IPS DF 4.7 (cell line): Measurements from ENCODE around the gene HOXA4.

ENCODE experiments used
- DNase-seq: peaks from one replicate; pipeline ENCODE4 v3.0.0-alpha.2; 2013; ENCODE audit warnings: low spot score; ENCODE audit errors: extremely low read depth

The HOXA4 gene

DNA sequence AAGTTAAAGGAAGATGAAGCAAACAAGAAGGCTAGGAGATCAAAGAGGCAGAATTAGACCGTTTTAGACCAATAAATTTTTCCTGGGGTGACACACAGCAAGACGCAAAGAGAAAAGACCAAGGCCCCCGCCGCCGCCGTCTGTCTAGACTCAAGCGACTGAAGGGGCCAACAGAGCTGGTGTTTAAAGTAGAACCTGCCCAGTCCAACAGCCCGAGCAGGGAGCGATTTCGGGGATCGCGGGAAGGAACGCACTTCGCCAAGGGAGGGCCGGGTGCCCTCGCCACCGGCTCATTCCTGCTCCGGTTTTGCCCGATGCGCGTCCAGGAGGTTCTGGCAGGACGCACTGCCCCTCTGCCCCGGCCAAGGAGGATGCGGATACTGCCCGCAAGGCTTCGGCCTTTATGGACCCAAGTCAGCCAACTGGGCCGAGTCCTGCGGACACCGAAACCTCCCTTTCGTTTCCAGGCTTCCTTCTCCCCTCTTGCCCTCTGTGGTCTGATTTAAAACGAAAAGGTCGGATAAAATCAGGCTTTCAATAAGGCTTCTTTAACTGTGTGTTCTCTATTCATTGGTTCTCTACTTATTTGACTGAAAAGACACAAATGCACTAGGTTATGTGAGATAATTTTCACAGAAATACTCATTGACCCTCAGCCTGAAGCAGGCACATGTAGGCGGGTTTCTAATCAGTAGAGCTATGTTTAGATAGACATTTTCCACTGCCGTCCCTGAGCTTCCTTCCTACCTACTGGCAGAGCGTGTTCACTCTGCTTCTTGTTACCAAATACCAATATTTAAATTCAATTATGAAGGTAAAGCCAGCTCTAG lies 28.1 kb upstream of the HOXA4 start:
- no peak for DNase-seq

GRCh38 chr7:27157702-27158431 lies 27.3 kb upstream of the HOXA4 start:
- no peak for DNase-seq

DNA sequence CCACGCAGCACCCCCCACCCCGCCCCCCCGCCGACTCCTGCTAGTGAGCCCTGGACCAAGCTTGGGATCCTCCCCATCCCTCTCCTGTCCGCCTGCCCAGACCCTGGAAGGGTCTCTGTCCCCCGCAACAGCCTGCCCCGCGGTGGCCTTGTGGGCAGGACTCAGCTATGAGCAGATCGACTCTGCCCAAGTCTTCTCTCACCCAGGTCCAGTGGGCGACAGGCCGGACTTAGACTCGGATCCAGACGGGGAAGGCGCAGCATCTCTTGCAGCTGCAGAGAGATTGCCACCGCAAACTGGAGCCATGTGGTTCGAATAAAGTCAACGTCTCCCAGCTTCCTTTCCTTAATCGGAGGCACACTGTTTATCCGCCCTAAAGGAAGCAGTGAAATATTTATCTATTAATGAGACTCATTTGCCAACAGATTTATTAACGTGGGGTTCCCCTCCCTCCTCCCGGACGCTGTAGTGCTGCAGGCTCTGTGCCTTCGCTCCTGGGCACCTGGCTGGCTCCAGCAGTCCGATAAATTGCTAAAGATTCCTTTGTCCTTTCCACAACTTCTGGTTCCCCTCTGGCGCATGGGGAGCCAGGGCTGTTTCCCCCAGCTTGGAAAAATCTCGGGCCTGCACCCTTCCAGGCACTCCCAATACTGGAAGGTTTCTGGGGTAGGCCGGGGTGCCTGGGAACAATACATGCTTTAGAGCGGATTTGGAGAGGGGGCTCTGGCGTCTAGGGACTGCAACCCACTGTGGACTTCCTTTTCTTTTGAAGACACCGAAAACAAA lies 26.6 kb upstream of the HOXA4 start:
- no peak for DNase-seq

DNA sequence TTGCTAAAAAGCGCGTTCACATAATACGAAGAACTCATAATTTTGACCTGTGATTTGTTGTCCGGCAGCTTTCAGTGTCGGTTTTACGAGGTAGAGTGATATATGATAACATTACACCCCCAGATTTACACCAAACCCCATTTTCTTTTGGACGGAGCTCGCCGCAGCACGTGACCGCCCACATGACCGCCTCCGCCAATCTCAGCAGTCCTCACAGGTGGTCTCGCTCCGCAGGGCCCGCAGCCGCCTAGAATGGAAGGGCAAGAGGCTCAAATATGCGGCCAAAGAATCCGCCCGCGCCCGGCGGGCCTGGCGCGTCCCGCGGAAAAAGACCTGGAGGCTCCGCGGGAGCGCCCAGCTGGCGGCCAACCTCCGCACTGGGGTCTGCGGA lies 25.9 kb upstream of the HOXA4 start, which contains the start of gene HOXA7:
Gene HOXA7, minus strand, starts transcription at position 168 of the 391 bp plus-strand sequence. Its CDS starts 130 bp downstream, at position 38.
- DNase-seq, result no peak

DNA sequence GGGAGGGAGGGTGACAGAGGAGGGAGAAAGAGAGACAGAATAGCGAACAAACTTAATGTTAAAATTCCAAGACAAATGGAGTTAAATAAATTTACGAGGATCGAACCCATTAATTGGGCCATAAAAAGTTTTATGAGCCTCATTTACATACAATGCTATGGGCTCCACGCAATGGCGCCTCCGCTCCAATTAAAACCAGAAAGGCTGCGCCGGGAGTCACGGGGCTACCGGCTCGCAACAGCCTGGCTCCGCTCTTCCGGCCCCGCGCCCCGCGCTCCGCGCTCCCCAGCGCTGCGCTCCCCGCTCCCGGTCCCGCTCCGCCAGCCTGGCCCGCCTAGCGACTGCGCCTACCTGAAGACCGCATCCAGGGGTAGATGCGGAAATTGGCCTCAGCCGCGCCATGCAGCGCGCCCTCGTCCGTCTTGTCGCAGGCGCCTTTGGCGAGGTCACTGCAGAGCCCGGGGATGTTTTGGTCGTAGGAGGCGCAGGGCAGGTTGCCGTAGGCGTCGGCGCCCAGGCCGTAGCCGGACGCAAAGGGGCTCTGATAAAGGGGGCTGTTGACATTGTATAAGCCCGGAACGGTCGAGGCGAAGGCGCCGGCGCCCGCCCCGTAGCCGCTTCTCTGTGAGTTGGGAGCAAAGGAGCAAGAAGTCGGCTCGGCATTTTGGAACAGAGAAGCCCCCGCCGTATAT lies 25.4 kb upstream of the HOXA4 start:
- no peak for DNase-seq

DNA sequence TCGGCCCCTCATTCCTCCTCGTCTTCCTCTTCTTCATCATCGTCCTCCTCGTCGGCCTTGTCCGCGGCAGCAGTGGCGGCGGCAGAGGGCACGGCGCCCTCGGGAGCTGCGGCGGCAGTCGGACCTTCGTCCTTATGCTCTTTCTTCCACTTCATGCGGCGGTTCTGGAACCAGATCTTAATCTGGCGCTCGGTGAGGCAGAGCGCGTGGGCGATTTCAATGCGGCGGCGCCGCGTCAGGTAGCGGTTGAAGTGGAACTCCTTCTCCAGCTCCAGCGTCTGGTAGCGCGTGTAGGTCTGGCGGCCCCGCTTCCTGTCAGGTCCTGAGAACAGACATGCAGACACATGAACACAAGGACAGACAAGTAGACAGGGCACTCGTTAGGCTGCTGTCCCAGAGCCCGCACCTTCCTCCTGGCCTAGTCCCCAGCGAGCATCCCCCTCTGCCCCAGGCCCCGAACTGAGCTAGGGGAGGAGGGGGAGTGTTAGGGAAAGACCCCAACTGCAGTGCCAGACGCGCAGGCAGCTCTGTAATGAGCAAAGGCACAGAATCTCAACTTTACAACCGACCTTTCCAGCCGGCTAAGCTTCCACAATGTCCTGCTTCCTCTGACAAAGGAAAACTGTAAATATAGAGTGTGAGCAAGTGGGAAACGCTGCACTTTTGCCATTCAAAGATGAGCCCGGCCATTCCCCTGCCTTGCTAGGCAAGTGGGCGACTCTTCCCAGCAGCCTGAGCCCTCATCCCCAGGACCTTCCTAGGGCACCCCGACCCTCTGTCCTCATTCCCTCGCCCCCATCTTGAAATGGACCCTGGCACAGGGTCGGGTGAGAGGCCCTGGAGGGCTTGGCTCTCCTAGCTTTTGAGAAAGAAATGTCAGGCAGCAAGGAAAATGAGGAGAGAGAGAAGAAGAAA lies 24.6 kb upstream of the HOXA4 start:
- no peak for DNase-seq

GRCh38 chr7:27154369-27154768 lies 23.8 kb upstream of the HOXA4 start:
- no peak for DNase-seq

GRCh38 chr7:27153526-27153925 lies 23.0 kb upstream of the HOXA4 start:
- no peak for DNase-seq

GRCh38 chr7:27152816-27153442 lies 22.4 kb upstream of the HOXA4 start:
- DNase-seq, result no peak

GRCh38 chr7:27151931-27152815 lies 21.6 kb upstream of the HOXA4 start, which contains the start of gene HOXA3:
Gene HOXA3 (minus strand): TSS chr7:27152583. CDS start chr7:27110640, 41,943 bp downstream.
- no peak for DNase-seq

- no peak for DNase-seq
Measured at GRCh38 chr7:27151341-27151930, 20.9 kb upstream of the HOXA4 start.

- DNase-seq, result no peak
Measured at GRCh38 chr7:27150568-27151340, 20.2 kb upstream of the HOXA4 start.

GRCh38 chr7:27149842-27150567 lies 19.4 kb upstream of the HOXA4 start:
- no peak for DNase-seq

GRCh38 chr7:27148756-27149641 lies 18.4 kb upstream of the HOXA4 start:
- DNase-seq, result no peak

DNA sequence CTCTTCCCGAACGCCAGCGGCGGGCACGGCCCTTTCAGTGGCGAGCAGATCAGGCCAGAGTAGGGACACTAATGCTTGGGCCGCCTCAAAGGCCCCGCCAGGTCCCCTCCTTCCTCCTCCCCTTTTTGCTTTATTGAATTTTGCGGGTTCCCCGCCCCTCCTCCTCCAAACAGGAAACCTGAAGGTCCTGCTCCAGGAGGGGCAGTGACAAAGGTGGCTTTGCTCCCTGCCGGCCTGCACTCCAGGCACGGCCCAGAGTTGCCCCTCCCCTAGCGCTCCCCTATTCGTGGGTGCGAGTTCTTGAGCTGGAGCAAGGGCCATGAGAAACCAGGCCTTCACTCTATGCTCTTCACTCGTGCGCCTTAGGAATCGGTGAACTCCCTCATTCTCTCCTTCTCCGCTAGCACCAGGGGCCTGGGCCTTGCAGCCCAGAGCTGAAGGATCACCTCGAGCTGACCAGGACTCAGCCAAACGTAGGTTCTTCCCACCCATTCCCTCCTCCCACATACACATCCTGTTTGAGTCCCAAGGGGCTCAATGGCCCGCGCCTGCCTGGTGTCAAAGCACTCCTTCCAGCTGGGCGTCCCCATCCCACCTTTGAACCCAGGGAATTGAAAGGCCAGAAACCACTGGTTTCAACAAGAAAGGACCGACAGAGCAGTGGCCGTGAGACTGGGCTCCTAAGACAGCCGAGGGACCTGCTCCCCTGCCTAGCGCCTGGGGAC lies 17.6 kb upstream of the HOXA4 start:
- no peak for DNase-seq
